PC-3 (cell line): ENCODE results near the gene ADGRF4.

Source experiments
- CTCF ChIP-seq: fragments of 300-600 bp; sonication (generic); conservative IDR thresholded peaks from 2 replicates; pipeline ENCODE4 v1.5.1; 2017; ENCODE audit warnings: antibody characterized with exemption, low read depth, mild to moderate bottlenecking, low read length
- EZH2 ChIP-seq: fragments of 300-600 bp; sonication (generic); IDR thresholded peaks from one replicate; pipeline ENCODE4 v1.6.1; 2017; ENCODE audit warnings: antibody characterized with exemption, mild to moderate bottlenecking, low read length; ENCODE audit not compliant: unreplicated experiment
- EZH2phosphoT487 ChIP-seq: fragments of 300-600 bp; sonication (generic); IDR thresholded peaks from 2 replicates; pipeline ENCODE4 v1.6.1; 2018; ENCODE audit warnings: mild to moderate bottlenecking, antibody characterized with exemption, low read length, borderline replicate concordance

DNA sequence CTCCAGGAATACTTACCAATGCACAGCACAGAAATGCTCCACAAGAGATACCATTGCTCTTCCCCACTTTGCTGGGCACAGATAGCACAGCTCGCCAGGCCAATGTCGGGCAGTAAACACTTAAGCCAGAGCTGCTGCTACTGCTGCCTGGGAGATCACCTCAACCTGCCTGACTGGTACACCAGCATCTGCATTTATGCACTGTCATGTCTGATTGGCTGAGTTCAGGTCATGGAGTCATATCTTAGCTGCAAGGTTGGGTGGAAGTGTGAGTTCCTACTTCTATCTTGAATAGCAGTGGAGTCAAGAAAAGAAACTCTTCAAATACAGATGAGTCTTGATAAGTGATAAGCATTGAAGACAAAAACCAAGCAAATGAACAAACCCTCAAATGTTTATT is 10.9 kb upstream of the ADGRF4 start:
- TF ChIP-seq CTCF (no peak), EZH2 (no peak), EZH2phosphoT487 (no peak)
